ENCODE results near the gene PTPRD. TPM values are rescaled to one million over a fixed set of nuclear protein-coding genes. Genes with fewer than 3 reads are reported as not detected.

PTPRD gene
- total RNA-seq, 1 experiment from 2014 or later, result not detected

GRCh38 chr9:9792144-9792857 lies 820.5 kb downstream of the PTPRD start:
- ChIA-PET POLR2A (no interaction called here), CTCF (interaction anchor here (0.6 to 4.2 kb wide), 15 partner anchors 12 to 1873 kb away, joined by 3 to 34 read pairs (median 4); no protein-coding TSS in a partner anchor)
- TF ChIP-seq, protein P1, sequence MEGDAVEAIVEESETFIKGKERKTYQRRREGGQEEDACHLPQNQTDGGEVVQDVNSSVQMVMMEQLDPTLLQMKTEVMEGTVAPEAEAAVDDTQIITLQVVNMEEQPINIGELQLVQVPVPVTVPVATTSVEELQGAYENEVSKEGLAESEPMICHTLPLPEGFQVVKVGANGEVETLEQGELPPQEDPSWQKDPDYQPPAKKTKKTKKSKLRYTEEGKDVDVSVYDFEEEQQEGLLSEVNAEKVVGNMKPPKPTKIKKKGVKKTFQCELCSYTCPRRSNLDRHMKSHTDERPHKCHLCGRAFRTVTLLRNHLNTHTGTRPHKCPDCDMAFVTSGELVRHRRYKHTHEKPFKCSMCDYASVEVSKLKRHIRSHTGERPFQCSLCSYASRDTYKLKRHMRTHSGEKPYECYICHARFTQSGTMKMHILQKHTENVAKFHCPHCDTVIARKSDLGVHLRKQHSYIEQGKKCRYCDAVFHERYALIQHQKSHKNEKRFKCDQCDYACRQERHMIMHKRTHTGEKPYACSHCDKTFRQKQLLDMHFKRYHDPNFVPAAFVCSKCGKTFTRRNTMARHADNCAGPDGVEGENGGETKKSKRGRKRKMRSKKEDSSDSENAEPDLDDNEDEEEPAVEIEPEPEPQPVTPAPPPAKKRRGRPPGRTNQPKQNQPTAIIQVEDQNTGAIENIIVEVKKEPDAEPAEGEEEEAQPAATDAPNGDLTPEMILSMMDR (IDR thresholded peaks at IDR 0.05; ENCODE audit: unreplicated experiment), result no peak
- Mint-ChIP-seq H3K27ac (ENCODE audit: low read depth, unreplicated experiment) (no peak overlapping the region), H3K36me3 (ENCODE audit: insufficient read depth, unreplicated experiment) (peaks cover 4% of the 10 kb centered on the region), H3K9me3 (ENCODE audit: unreplicated experiment) (peaks cover 5% of the 10 kb centered on the region), H3K27me3 (ENCODE audit: insufficient read depth, unreplicated experiment) (peaks cover 34% of the 10 kb centered on the region), H3K4me3 (ENCODE audit: unreplicated experiment) (no peak overlapping the region), H3K4me1 (ENCODE audit: insufficient read depth, unreplicated experiment) (no peaks in the 10 kb centered on the region)
- intact Hi-C loops (cut with micrococcal nuclease), result no loop called here
- no peak for DNase-seq (ENCODE audit: unreplicated experiment)
- BruUV-seq (replicated peaks), result no TSS peak

DNA sequence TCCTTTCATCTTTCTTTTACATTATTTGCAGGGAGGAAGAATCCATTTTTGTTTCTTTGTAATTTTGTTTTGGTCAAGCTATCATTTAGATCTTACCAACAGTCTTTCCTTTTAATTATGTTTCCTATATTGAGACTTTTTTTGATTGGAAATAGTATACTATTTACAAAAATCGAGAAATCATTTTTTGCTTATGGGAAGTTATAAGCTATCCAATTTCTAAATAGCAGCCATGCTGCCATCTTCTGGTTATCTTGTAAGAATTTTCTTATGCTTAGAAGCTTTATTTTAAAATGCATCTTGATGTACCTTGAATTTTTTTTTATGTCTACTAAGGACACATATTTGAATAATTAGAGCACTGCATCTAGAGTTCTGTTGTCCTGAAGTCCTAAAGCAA lies 821.2 kb downstream of the PTPRD start:
- H3K27ac Mint-ChIP-seq (ENCODE audit: low read depth, unreplicated experiment), result no peak overlapping the region
- intact Hi-C loops (cut with micrococcal nuclease), result loop anchor here (2.0 kb wide), 1 partner anchor 151 kb away; no protein-coding TSS in a partner anchor
- POLR2A ChIA-PET, result no interaction called here
- H3K4me1 Mint-ChIP-seq (ENCODE audit: insufficient read depth, unreplicated experiment), result no peaks in the 10 kb centered on the region
- H3K4me3 Mint-ChIP-seq (ENCODE audit: unreplicated experiment), result no peak overlapping the region
- H3K27me3 Mint-ChIP-seq (ENCODE audit: insufficient read depth, unreplicated experiment), result peaks cover 27% of the 10 kb centered on the region
- CTCF ChIA-PET, result interaction anchor here (0.6 to 4.2 kb wide), 16 partner anchors 10 to 1946 kb away, joined by 3 to 34 read pairs (median 4); no protein-coding TSS in a partner anchor
- peak; percentile 19 for DNase-seq (ENCODE audit: unreplicated experiment)
- no peaks in the 10 kb centered on the region for H3K36me3 Mint-ChIP-seq (ENCODE audit: insufficient read depth, unreplicated experiment)
- no TSS peak for BruUV-seq (replicated peaks)
- TF ChIP-seq, protein P1 (IDR thresholded peaks at IDR 0.05; ENCODE audit: unreplicated experiment), result peak; percentile 18
- no peaks in the 10 kb centered on the region for H3K9me3 Mint-ChIP-seq (ENCODE audit: unreplicated experiment)

GRCh38 chr9:9790216-9790872 lies 822.5 kb downstream of the PTPRD start:
- ChIA-PET CTCF (interaction anchor here (0.5 to 4.2 kb wide), 25 partner anchors 11 to 1949 kb away, joined by 3 to 34 read pairs (median 3); no protein-coding TSS in a partner anchor), POLR2A (no interaction called here)
- Mint-ChIP-seq H3K9me3 (ENCODE audit: unreplicated experiment) (no peaks in the 10 kb centered on the region), H3K4me1 (ENCODE audit: insufficient read depth, unreplicated experiment) (no peaks in the 10 kb centered on the region), H3K27me3 (ENCODE audit: insufficient read depth, unreplicated experiment) (peaks cover 17% of the 10 kb centered on the region), H3K27ac (ENCODE audit: low read depth, unreplicated experiment) (no peak overlapping the region), H3K4me3 (ENCODE audit: unreplicated experiment) (no peak overlapping the region), H3K36me3 (ENCODE audit: insufficient read depth, unreplicated experiment) (no peaks in the 10 kb centered on the region)
- intact Hi-C loops (cut with micrococcal nuclease), result loop anchor here (1.0 to 2.0 kb wide), 2 partner anchors 152 to 184 kb away; no protein-coding TSS in a partner anchor
- DNase-seq (ENCODE audit: unreplicated experiment), result peak; percentile 47
- TF ChIP-seq, protein P1 (IDR thresholded peaks at IDR 0.05; ENCODE audit: unreplicated experiment), result peak; percentile 54
- no TSS peak for BruUV-seq (replicated peaks)

- H3K27me3 Mint-ChIP-seq (ENCODE audit: insufficient read depth, unreplicated experiment), result no peaks in the 10 kb centered on the region
These were observed 829.1 kb downstream of the PTPRD start for GRCh38 chr9:9783711-9784110.

More at GRCh38 chr9:9783711-9784110, 829.1 kb downstream of the PTPRD start:
- DNase-seq (ENCODE audit: unreplicated experiment), result no peak
- BruUV-seq (replicated peaks), result no TSS peak
- TF ChIP-seq, protein P1 (IDR thresholded peaks at IDR 0.05; ENCODE audit: unreplicated experiment), result no peak
- no peaks in the 10 kb centered on the region for H3K4me1 Mint-ChIP-seq (ENCODE audit: insufficient read depth, unreplicated experiment)
- no peak overlapping the region for H3K27ac Mint-ChIP-seq (ENCODE audit: low read depth, unreplicated experiment)
- CTCF ChIA-PET, result interaction anchor here (1.3 kb wide), 1 partner anchor 177 kb away, joined by 7 read pairs; no protein-coding TSS in a partner anchor
- H3K4me3 Mint-ChIP-seq (ENCODE audit: unreplicated experiment), result no peak overlapping the region
- H3K36me3 Mint-ChIP-seq (ENCODE audit: insufficient read depth, unreplicated experiment), result no peaks in the 10 kb centered on the region
- H3K9me3 Mint-ChIP-seq (ENCODE audit: unreplicated experiment), result no peaks in the 10 kb centered on the region
- POLR2A ChIA-PET, result no interaction called here
- intact Hi-C loops (cut with micrococcal nuclease), result no loop called here
